Gastroesophageal sphincter (tissue), 3 donors: ENCODE measurements around the gene GPR162.

Experiments
- CTCF ChIP-seq, 4 experiments: fragments of 200-600 bp in 2 of 4; fragments of 450-650 bp in 2 of 4; sonication (generic) in 1 of 4; IDR thresholded peaks; one replicate each; pipeline ENCODE4 v1.5.1; 2017 to 2019; ENCODE audit warnings: antibody characterized with exemption in 4 of 4, mild to moderate bottlenecking in 2 of 4, moderate library complexity in 2 of 4
- EP300 ChIP-seq: sonication (generic); formaldehyde crosslinking; IDR thresholded peaks from one replicate; pipeline ENCODE4 v1.6.1; 2017; ENCODE audit warnings: antibody characterized with exemption, mild to moderate bottlenecking
- POLR2A ChIP-seq, 2 donors: fragments of 450-650 bp; IDR thresholded peaks; one replicate each; pipeline ENCODE4 v1.6.1; 2017; ENCODE audit warnings: antibody characterized with exemption in 2 of 2, mild to moderate bottlenecking in 2 of 2, moderate library complexity in 1 of 2
- POLR2AphosphoS5 ChIP-seq: sonication (generic); formaldehyde crosslinking; IDR thresholded peaks from one replicate; pipeline ENCODE4 v1.6.1; 2017; ENCODE audit warnings: antibody characterized with exemption

- TF ChIP-seq CTCF (IDR thresholded peaks at IDR 0.05) = no peak
- TF ChIP-seq POLR2A (IDR thresholded peaks at IDR 0.05) = no peak
- no peak for TF ChIP-seq POLR2AphosphoS5
- TF ChIP-seq EP300 = no peak
Measured at GRCh38 chr12:6860116-6860515, 38.5 kb downstream of the GPR162 start.
